ENCODE data around the gene GOLGA6A.

GOLGA6A gene

GRCh38 chr15:74127954-74128784 lies 45.8 kb upstream of the GOLGA6A start:
- TF ChIP-seq, protein P1, sequence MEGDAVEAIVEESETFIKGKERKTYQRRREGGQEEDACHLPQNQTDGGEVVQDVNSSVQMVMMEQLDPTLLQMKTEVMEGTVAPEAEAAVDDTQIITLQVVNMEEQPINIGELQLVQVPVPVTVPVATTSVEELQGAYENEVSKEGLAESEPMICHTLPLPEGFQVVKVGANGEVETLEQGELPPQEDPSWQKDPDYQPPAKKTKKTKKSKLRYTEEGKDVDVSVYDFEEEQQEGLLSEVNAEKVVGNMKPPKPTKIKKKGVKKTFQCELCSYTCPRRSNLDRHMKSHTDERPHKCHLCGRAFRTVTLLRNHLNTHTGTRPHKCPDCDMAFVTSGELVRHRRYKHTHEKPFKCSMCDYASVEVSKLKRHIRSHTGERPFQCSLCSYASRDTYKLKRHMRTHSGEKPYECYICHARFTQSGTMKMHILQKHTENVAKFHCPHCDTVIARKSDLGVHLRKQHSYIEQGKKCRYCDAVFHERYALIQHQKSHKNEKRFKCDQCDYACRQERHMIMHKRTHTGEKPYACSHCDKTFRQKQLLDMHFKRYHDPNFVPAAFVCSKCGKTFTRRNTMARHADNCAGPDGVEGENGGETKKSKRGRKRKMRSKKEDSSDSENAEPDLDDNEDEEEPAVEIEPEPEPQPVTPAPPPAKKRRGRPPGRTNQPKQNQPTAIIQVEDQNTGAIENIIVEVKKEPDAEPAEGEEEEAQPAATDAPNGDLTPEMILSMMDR (IDR thresholded peaks at IDR 0.05), result no peak
- Histone ChIP-seq H3K4me3 (peak overlapping the region; percentile 68), H3K27ac (no peak overlapping the region)
- no peak for DNase-seq (ENCODE audit: low spot score)

DNA sequence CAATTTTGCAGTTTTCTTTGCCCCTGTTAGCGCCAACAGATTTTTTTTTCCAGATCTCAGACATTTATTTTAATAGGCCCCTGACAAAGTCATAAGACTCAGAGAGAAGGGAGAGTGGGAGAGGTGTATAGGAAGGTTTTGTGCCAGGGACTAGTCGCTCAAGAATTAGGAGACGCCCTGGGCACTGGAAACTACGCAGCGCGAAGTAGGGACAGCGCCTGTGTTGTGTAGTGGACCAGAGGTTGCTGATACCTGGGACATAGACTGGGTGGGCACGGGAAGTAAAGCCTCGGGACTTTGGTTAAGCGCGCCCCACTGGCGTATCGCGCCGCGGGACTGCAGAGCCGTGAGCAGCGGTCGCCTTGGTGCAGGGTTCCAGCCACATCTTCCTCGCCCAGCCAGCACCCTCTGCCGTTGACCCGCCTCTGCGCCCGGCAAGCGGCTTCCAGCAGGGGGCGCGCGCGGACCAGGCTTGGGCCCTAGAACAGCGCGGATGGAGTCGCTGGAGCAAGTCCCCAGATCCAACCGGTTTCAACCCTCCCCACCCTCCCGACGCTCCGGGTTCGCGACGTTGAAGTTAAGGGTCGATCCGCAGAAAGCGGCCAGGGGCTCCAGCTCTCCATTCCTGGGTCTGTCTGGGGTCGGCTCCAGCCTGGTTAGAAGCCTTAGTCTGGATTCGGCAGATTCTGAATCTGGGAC lies 45.1 kb upstream of the GOLGA6A start:
- TF ChIP-seq, protein P1 (IDR thresholded peaks at IDR 0.05), result peak; percentile 97
- Histone ChIP-seq H3K27ac (no peak overlapping the region), H3K4me3 (peak overlapping the region; percentile 68)
- DNase-seq (ENCODE audit: low spot score), result peak; percentile 93

- Histone ChIP-seq H3K4me3 (no peak overlapping the region), H3K27ac (no peak overlapping the region)
- TF ChIP-seq, protein P1 (IDR thresholded peaks at IDR 0.05), result no peak
- no peak for DNase-seq (ENCODE audit: low spot score)
Measured at GRCh38 chr15:74124759-74125158, 42.4 kb upstream of the GOLGA6A start.

DNA sequence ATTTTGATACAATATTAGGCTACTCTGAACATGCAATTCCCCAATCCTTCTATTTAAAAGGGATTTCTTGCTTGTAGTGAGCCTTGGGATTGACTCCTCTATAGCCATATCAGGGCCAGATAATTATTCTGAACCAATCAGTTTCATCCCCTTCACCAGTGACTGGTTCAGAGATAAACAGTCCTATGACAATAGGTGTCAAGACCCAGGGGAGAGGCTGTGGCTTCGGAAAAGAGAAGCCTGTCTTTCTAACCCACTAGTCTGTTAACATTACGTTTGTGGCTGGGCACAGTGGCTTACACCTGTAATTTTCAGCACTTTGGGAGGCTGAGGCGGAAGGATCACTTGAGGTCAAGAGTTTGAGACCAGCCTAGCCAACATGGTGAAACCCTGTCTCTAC lies 41.8 kb upstream of the GOLGA6A start:
- TF ChIP-seq, protein P1 (IDR thresholded peaks at IDR 0.05), result no peak
- Histone ChIP-seq H3K4me3 (no peak overlapping the region), H3K27ac (no peak overlapping the region)
- no peak for DNase-seq (ENCODE audit: low spot score)

DNA sequence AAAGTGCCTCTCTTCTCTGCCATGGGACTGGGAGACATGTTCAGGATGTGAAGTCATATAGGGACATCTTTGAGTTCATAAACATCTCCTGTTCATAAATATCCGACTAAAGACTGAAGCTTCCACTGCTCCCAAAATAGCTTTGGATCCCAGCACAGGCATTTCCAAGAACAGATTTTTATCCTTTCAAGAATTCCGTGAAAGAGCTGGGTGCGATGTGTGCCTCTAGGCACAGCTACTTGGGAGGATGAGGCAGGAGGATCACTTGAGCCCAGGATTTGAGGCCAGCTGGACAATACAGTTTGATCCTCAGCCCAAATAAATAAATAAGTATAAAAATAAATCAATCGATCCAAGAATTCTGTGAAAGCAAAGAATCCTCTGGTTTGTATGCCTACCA lies 41.3 kb upstream of the GOLGA6A start:
- Histone ChIP-seq H3K27ac (no peak overlapping the region), H3K4me3 (no peak overlapping the region)
- TF ChIP-seq, protein P1 (IDR thresholded peaks at IDR 0.05), result no peak
- no peak for DNase-seq (ENCODE audit: low spot score)

GRCh38 chr15:74123131-74123429 lies 40.7 kb upstream of the GOLGA6A start:
- TF ChIP-seq, protein P1 (IDR thresholded peaks at IDR 0.05), result no peak
- H3K27ac ChIP-seq, result no peak overlapping the region

More at GRCh38 chr15:74123131-74123429, 40.7 kb upstream of the GOLGA6A start:
- H3K4me3 ChIP-seq, result no peak overlapping the region
- no peak for DNase-seq (ENCODE audit: low spot score)

Data from coronary artery (tissue), 2 donors.